Measurements from ENCODE around the gene CPT1B. TPM values are rescaled to one million over a fixed set of nuclear protein-coding genes. Genes with fewer than 3 reads are reported as not detected.

The CPT1B gene
- total RNA-seq, 4 donors from 2014 or later, result 5.0 to 19.6 (median 14.6) TPM

GRCh38 chr22:50600538-50600937 is 22.3 kb upstream of the CPT1B start, which contains the start of gene MAPK8IP2:
MAPK8IP2 (plus strand) TSS chr22:50600793; CDS start chr22:50600819, 26 bp downstream.
- WGBS, result under 1% methylated on average over 28 of the region's 61 CpGs
- Histone ChIP-seq H3K9me3 (no peaks in the 10 kb centered on the region), H3K27ac (replicated peaks in 1 of 4) (no peak within 1 kb of the TSS), H3K4me3 (peak within 1 kb of the TSS; percentile 51 to 62 (median 54)), H3K27me3 (peaks cover 0 to 85% (median 18%) of the 10 kb centered on the region in 4 donors), H3K36me3 (peaks cover 0 to 3% (median 0%) of the 10 kb centered on the region in 4 donors), H3K4me1 (peaks cover 9 to 30% (median 20%) of the 10 kb centered on the region in 4 donors)
- no peak for TF ChIP-seq EP300 (IDR thresholded peaks at IDR 0.05)
- TF ChIP-seq, protein P1, sequence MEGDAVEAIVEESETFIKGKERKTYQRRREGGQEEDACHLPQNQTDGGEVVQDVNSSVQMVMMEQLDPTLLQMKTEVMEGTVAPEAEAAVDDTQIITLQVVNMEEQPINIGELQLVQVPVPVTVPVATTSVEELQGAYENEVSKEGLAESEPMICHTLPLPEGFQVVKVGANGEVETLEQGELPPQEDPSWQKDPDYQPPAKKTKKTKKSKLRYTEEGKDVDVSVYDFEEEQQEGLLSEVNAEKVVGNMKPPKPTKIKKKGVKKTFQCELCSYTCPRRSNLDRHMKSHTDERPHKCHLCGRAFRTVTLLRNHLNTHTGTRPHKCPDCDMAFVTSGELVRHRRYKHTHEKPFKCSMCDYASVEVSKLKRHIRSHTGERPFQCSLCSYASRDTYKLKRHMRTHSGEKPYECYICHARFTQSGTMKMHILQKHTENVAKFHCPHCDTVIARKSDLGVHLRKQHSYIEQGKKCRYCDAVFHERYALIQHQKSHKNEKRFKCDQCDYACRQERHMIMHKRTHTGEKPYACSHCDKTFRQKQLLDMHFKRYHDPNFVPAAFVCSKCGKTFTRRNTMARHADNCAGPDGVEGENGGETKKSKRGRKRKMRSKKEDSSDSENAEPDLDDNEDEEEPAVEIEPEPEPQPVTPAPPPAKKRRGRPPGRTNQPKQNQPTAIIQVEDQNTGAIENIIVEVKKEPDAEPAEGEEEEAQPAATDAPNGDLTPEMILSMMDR (IDR thresholded peaks at IDR 0.05), result no peak
- no peak for TF ChIP-seq POLR2AphosphoS5 (IDR thresholded peaks at IDR 0.05)
- TF ChIP-seq POLR2A (IDR thresholded peaks at IDR 0.05; ENCODE audit: low read depth), result no peak
- DNase-seq (ENCODE audit: extremely low spot score), result no peak
- intact Hi-C loops (cut with DNase I), result no loop called here

DNA sequence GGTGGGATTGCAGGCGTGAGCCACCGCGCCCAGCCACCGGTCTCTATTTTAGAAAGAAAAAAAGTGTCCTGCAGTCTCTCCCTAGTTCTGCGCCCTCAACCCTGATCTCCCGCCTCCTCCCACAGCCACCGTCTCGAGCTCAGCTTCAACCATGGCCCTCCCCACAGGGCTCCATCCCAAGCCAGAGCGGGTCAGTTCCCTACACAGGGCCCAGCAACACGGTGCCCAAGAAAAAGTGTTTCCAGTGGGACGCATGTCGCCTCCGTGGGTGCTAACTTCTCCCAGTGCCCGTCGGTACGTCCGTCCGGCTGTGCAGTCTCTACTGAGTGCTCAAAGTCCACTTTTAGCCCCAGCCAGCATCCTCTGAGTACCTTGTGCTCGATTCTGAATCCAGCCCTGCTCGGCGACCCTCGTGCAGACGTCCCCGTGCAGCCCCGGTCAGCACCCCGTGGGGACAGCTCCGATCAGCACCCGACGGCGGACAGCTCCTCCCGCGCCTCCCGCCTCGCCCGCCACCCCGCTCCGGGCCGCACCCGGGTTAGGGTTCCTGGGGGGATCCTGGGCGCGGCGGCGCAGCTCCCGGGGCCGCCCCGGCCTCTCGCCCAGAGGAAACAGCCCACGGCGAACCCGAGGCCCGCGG is 21.7 kb upstream of the CPT1B start:
- DNase-seq (ENCODE audit: extremely low spot score), result no peak
- peak overlapping the region; percentile 51 to 62 (median 54) for H3K4me3 ChIP-seq
- H3K4me1 ChIP-seq, result peaks cover 9 to 30% (median 20%) of the 10 kb centered on the region in 4 donors
- intact Hi-C loops (cut with DNase I), result no loop called here
- peaks cover 0 to 79% (median 18%) of the 10 kb centered on the region in 4 donors for H3K27me3 ChIP-seq
- H3K27ac ChIP-seq (replicated peaks in 1 of 4), result no peak overlapping the region
- TF ChIP-seq EP300 (IDR thresholded peaks at IDR 0.05) (no peak), POLR2AphosphoS5 (IDR thresholded peaks at IDR 0.05) (no peak), POLR2A (IDR thresholded peaks at IDR 0.05; ENCODE audit: low read depth) (no peak)
- TF ChIP-seq, protein P1 (IDR thresholded peaks at IDR 0.05), result no peak
- peaks cover 0 to 3% (median 0%) of the 10 kb centered on the region in 4 donors for H3K36me3 ChIP-seq
- 31% methylated on average over 23 of the region's 52 CpGs for WGBS
- no peaks in the 10 kb centered on the region for H3K9me3 ChIP-seq

DNA sequence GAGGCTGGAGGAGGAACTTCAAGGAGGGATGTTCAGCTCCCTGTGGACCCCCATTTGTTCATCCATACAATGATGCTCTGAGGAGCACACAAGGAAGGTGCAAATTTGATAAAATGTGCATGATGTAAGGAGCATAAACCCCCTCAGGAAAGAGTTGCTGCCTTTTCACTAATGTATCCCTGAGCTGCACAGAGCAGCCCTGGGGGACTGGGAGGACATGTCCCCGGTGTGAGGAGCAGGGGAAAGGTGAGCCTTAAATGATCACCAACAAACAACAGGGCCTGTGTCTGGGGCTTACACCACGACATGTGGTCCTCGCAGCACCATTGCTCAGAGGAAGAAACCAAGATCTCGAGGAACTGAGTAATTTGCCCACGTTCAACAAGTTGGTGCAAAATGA is 18.9 kb upstream of the CPT1B start:
- intact Hi-C loops (cut with DNase I), result no loop called here
- DNase-seq (ENCODE audit: extremely low spot score), result no peak
- H3K27ac ChIP-seq (replicated peaks in 1 of 4), result no peak overlapping the region
- no peaks in the 10 kb centered on the region for H3K9me3 ChIP-seq
- peaks cover 9 to 22% (median 16%) of the 10 kb centered on the region in 4 donors for H3K4me1 ChIP-seq
- H3K27me3 ChIP-seq, result peaks cover 0 to 50% (median 5%) of the 10 kb centered on the region in 4 donors
- TF ChIP-seq POLR2AphosphoS5 (IDR thresholded peaks at IDR 0.05) (no peak), POLR2A (IDR thresholded peaks at IDR 0.05; ENCODE audit: low read depth) (no peak), EP300 (IDR thresholded peaks at IDR 0.05) (no peak)
- TF ChIP-seq, protein P1 (IDR thresholded peaks at IDR 0.05), result no peak
- WGBS, result 88% methylated on average over 5 of the region's 5 CpGs
- H3K36me3 ChIP-seq, result peaks cover 0 to 3% (median 0%) of the 10 kb centered on the region in 4 donors
- H3K4me3 ChIP-seq, result no peak overlapping the region

DNA sequence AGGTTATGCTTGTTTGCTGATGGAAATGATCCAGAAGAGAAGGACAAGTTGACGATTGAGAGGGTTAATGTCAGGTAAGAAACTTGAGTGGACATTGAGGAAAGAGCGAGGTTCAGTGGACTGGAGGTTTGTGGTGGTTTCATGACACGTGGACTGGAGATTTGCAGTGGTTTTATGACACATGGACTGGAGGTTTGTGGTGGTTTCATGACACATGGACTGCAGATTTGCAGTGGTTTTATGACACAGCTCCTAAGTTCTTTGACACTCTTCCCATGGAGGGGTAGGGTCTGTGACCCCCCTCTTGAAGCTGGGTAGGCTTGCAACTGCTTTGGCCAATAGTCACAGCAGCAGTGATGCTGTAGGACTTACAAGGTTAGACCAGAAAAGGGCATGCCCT is 17.0 kb upstream of the CPT1B start:
- Histone ChIP-seq H3K9me3 (no peaks in the 10 kb centered on the region), H3K27ac (replicated peaks in 1 of 4) (no peak overlapping the region), H3K36me3 (peaks cover 0 to 3% (median 0%) of the 10 kb centered on the region in 4 donors), H3K4me1 (peaks cover 3 to 7% (median 6%) of the 10 kb centered on the region in 4 donors), H3K27me3 (peaks cover 0 to 33% (median 5%) of the 10 kb centered on the region in 4 donors), H3K4me3 (no peak overlapping the region)
- WGBS, result 82% methylated on average over 3 of the region's 3 CpGs
- TF ChIP-seq POLR2AphosphoS5 (IDR thresholded peaks at IDR 0.05) (no peak), POLR2A (IDR thresholded peaks at IDR 0.05; ENCODE audit: low read depth) (no peak), EP300 (IDR thresholded peaks at IDR 0.05) (no peak)
- TF ChIP-seq, protein P1 (IDR thresholded peaks at IDR 0.05), result no peak
- intact Hi-C loops (cut with DNase I), result no loop called here
- DNase-seq (ENCODE audit: extremely low spot score), result no peak

All from esophagus muscularis mucosa (tissue), 4 donors.